ENCODE data around the gene NOL7. TPM values are rescaled to one million over a fixed set of nuclear protein-coding genes. Genes with fewer than 3 reads are reported as not detected.

NOL7 gene
- total and polyA plus RNA-seq, 10 donors = 44.6 to 73.6 (median 54.0) TPM

- TF ChIP-seq POLR2AphosphoS5 (IDR thresholded peaks at IDR 0.05) = no peak
- no peak for TF ChIP-seq POLR2A (IDR thresholded peaks at IDR 0.05)
- TF ChIP-seq CTCF (IDR thresholded peaks at IDR 0.05 in 8 of 11, conservative IDR thresholded peaks at IDR 0.05 in 3 of 11) = no peak
- Histone ChIP-seq H3K36me3 (peaks cover 0 to 83% (median 24%) of the 10 kb centered on the region in 6 donors), H3K27me3 (replicated peaks in 1 of 7) (no peaks in the 10 kb centered on the region), H3K4me1 (no peaks in the 10 kb centered on the region), H3K4me3 (no peak overlapping the region), H3K27ac (no peak overlapping the region), H3K9me3 (no peaks in the 10 kb centered on the region)
- DNase-seq = no peak
- WGBS, 5 donors = 84 to 98% (median 93%) methylated on average over 2 of the region's 2 CpGs
- intact Hi-C loops (cut with DNase I; ENCODE audit: low total_unique reads) = no loop called here
Observed at GRCh38 chr6:13604546-13605416, 10.4 kb upstream of the NOL7 start.

GRCh38 chr6:13605634-13606033 lies 9.5 kb upstream of the NOL7 start:
- intact Hi-C loops (cut with DNase I; ENCODE audit: low total_unique reads) = no loop called here
- WGBS, 5 donors = 95 to 98% (median 97%) methylated on average over 4 of the region's 4 CpGs
- Histone ChIP-seq H3K36me3 (peaks cover 0 to 74% (median 22%) of the 10 kb centered on the region in 6 donors), H3K4me1 (peaks cover 0 to 1% (median 0%) of the 10 kb centered on the region in 6 donors), H3K4me3 (no peak overlapping the region), H3K27ac (no peak overlapping the region), H3K27me3 (replicated peaks in 1 of 7) (no peaks in the 10 kb centered on the region), H3K9me3 (no peaks in the 10 kb centered on the region)
- DNase-seq = no peak
- no peak for TF ChIP-seq POLR2A (IDR thresholded peaks at IDR 0.05)
- no peak for TF ChIP-seq CTCF (IDR thresholded peaks at IDR 0.05 in 8 of 11, conservative IDR thresholded peaks at IDR 0.05 in 3 of 11)
- no peak for TF ChIP-seq POLR2AphosphoS5 (IDR thresholded peaks at IDR 0.05)

GRCh38 chr6:13611715-13612114 lies 3.4 kb upstream of the NOL7 start:
- peak overlapping the region in 3 of 8 donors; percentile 16 to 49 (median 43) for H3K27ac ChIP-seq
- no peak for DNase-seq
- TF ChIP-seq POLR2A (IDR thresholded peaks at IDR 0.05) (no peak), CTCF (IDR thresholded peaks at IDR 0.05 in 8 of 11, conservative IDR thresholded peaks at IDR 0.05 in 3 of 11) (no peak), POLR2AphosphoS5 (IDR thresholded peaks at IDR 0.05) (no peak)
- H3K36me3 ChIP-seq = peaks cover 0 to 30% (median 4%) of the 10 kb centered on the region in 6 donors
- WGBS, 5 donors = 38 to 66% (median 53%) methylated on average over 4 of the region's 4 CpGs
- peaks cover 14 to 34% (median 29%) of the 10 kb centered on the region in 6 donors for H3K4me1 ChIP-seq
- H3K4me3 ChIP-seq = no peak overlapping the region
- H3K9me3 ChIP-seq = no peaks in the 10 kb centered on the region
- intact Hi-C loops (cut with DNase I; ENCODE audit: low total_unique reads) = loop anchor here (5.0 kb wide), 1 partner anchor 101 kb away; the partner anchor contains the start of gene RANBP9
- no peaks in the 10 kb centered on the region for H3K27me3 ChIP-seq (replicated peaks in 1 of 7)

GRCh38 chr6:13613029-13613594 lies 2.0 kb upstream of the NOL7 start:
- peaks cover 14 to 46% (median 40%) of the 10 kb centered on the region in 6 donors for H3K4me1 ChIP-seq
- no peak for TF ChIP-seq POLR2A (IDR thresholded peaks at IDR 0.05)
- TF ChIP-seq POLR2AphosphoS5 (IDR thresholded peaks at IDR 0.05) = no peak
- TF ChIP-seq CTCF (IDR thresholded peaks at IDR 0.05 in 8 of 11, conservative IDR thresholded peaks at IDR 0.05 in 3 of 11) = no peak
- no peak overlapping the region for H3K27ac ChIP-seq
- H3K36me3 ChIP-seq = peaks cover 3 to 31% (median 15%) of the 10 kb centered on the region in 6 donors
- H3K4me3 ChIP-seq = no peak overlapping the region
- DNase-seq = no peak
- 72 to 81% (median 77%) methylated on average over 3 of the region's 3 CpGs for WGBS, 5 donors
- H3K27me3 ChIP-seq (replicated peaks in 1 of 7) = no peaks in the 10 kb centered on the region
- intact Hi-C loops (cut with DNase I; ENCODE audit: low total_unique reads) = loop anchor here (5.0 kb wide), 1 partner anchor 99 kb away; the partner anchor contains the start of gene RANBP9
- H3K9me3 ChIP-seq = no peaks in the 10 kb centered on the region

Measured in spleen (tissue), 11 donors.